Right atrium auricular region (tissue), 2 donors: ENCODE data around the gene CDH13. TPM values are rescaled to one million over a fixed set of nuclear protein-coding genes. Genes with fewer than 3 reads are reported as not detected.

Experiments used
- DNase-seq: peaks from one replicate; pipeline ENCODE4 v3.0.0-alpha.2; 2019; ENCODE audit warnings: low spot score
- H3K27ac ChIP-seq, 2 donors: fragments of 200-600 bp; sonication (generic); 1 replicate in 1 of 2; 2 replicates in 1 of 2; pipeline ENCODE4 v1.5.1; 2016 to 2019
- H3K27me3 ChIP-seq, 2 donors: fragments of 200-600 bp; sonication (generic); one replicate each; pipeline versions ENCODE4 v1.5.1 to v1.6.0; 2017 to 2019
- H3K36me3 ChIP-seq: fragments of 200-600 bp; sonication (generic); one replicate; pipeline ENCODE4 v1.5.1; 2016
- H3K4me1 ChIP-seq, 2 donors: fragments of 200-600 bp; sonication (generic); one replicate each; pipeline versions ENCODE4 v1.5.1 to v1.6.0; 2017 to 2019
- H3K4me3 ChIP-seq, 2 donors: fragments of 200-600 bp; sonication (generic); 1 replicate in 1 of 2; 2 replicates in 1 of 2; pipeline ENCODE4 v1.5.1; 2017 to 2019; ENCODE audit warnings: mild to moderate bottlenecking in 1 of 2, moderate library complexity in 1 of 2
- H3K9me3 ChIP-seq, 2 donors: fragments of 200-600 bp; sonication (generic); one replicate each; pipeline ENCODE4 v1.5.1; 2019
- CTCF ChIP-seq, 2 donors: fragments of 200-600 bp; sonication (generic); IDR thresholded peaks; one replicate each; pipeline ENCODE4 v1.5.1; 2019; ENCODE audit warnings: antibody characterized with exemption in 2 of 2
- total RNA-seq, 2 donors: library from RNA; depleted of rRNA; stranded (reverse); fragments of >200 nt; gene quantifications; one replicate each; pipeline ENCODE4 v1.1.0, GENCODE V29; 2016

Gene CDH13
- total RNA-seq, 2 donors from 2014 or later = 75.4 to 85.9 TPM

GRCh38 chr16:82763371-82763770 is 136.6 kb downstream of the CDH13 start:
- no peak for TF ChIP-seq CTCF (IDR thresholded peaks at IDR 0.05)
- Histone ChIP-seq H3K27ac (peak overlapping the region in 1 of 2 donors; percentile 79), H3K36me3 (no peaks in the 10 kb centered on the region), H3K27me3 (no peaks in the 10 kb centered on the region), H3K9me3 (no peaks in the 10 kb centered on the region), H3K4me1 (peaks cover 0 to 33% of the 10 kb centered on the region in 2 donors), H3K4me3 (no peak overlapping the region)
- DNase-seq = no peak

GRCh38 chr16:82767198-82767597 is 140.4 kb downstream of the CDH13 start:
- no peaks in the 10 kb centered on the region for H3K27me3 ChIP-seq
- no peak overlapping the region for H3K4me3 ChIP-seq
- no peak for TF ChIP-seq CTCF (IDR thresholded peaks at IDR 0.05)
- H3K27ac ChIP-seq = peak overlapping the region in 1 of 2 donors; percentile 41
- peaks cover 0 to 31% of the 10 kb centered on the region in 2 donors for H3K4me1 ChIP-seq
- H3K36me3 ChIP-seq = no peaks in the 10 kb centered on the region
- H3K9me3 ChIP-seq = no peaks in the 10 kb centered on the region
- DNase-seq = no peak

- TF ChIP-seq CTCF (IDR thresholded peaks at IDR 0.05) = no peak
- H3K27me3 ChIP-seq = no peaks in the 10 kb centered on the region
- no peaks in the 10 kb centered on the region for H3K9me3 ChIP-seq
- no peak overlapping the region for H3K4me3 ChIP-seq
- no peak for DNase-seq
- H3K4me1 ChIP-seq = peaks cover 0 to 31% of the 10 kb centered on the region in 2 donors
- H3K27ac ChIP-seq = peak overlapping the region in 1 of 2 donors; percentile 41
- H3K36me3 ChIP-seq = no peaks in the 10 kb centered on the region
These were observed 141.0 kb downstream of the CDH13 start for GRCh38 chr16:82767808-82768207.

- peaks cover 0 to 31% of the 10 kb centered on the region in 2 donors for H3K4me1 ChIP-seq
- H3K9me3 ChIP-seq = no peaks in the 10 kb centered on the region
- no peak overlapping the region for H3K27ac ChIP-seq
- no peaks in the 10 kb centered on the region for H3K36me3 ChIP-seq
- no peak for TF ChIP-seq CTCF (IDR thresholded peaks at IDR 0.05)
- no peak overlapping the region for H3K4me3 ChIP-seq
- DNase-seq = no peak
- H3K27me3 ChIP-seq = no peaks in the 10 kb centered on the region
These were observed 143.1 kb downstream of the CDH13 start for GRCh38 chr16:82769845-82770244.

GRCh38 chr16:82772215-82772614 is 145.4 kb downstream of the CDH13 start:
- H3K4me1 ChIP-seq = peaks cover 0 to 31% of the 10 kb centered on the region in 2 donors
- TF ChIP-seq CTCF (IDR thresholded peaks at IDR 0.05) = no peak
- H3K27ac ChIP-seq = no peak overlapping the region
- H3K9me3 ChIP-seq = no peaks in the 10 kb centered on the region
- DNase-seq = no peak
- H3K36me3 ChIP-seq = no peaks in the 10 kb centered on the region
- no peaks in the 10 kb centered on the region for H3K27me3 ChIP-seq
- no peak overlapping the region for H3K4me3 ChIP-seq

- no peak for TF ChIP-seq CTCF (IDR thresholded peaks at IDR 0.05)
- DNase-seq = no peak
- no peaks in the 10 kb centered on the region for H3K9me3 ChIP-seq
- H3K4me1 ChIP-seq = peaks cover 0 to 24% of the 10 kb centered on the region in 2 donors
- H3K4me3 ChIP-seq = no peak overlapping the region
- H3K27ac ChIP-seq = no peak overlapping the region
- no peaks in the 10 kb centered on the region for H3K36me3 ChIP-seq
- no peaks in the 10 kb centered on the region for H3K27me3 ChIP-seq
These were observed 146.2 kb downstream of the CDH13 start for GRCh38 chr16:82773018-82773417.
